Activated CD8-positive, alpha-beta T cell treated with anti-CD3 and anti-CD28 coated beads, Interleukin-2, amount 10 ng/mL, durations not matched to agents 7 days and 5 days (primary cell): ENCODE measurements around the gene CFL1. TPM values are rescaled to one million over a fixed set of nuclear protein-coding genes. Genes with fewer than 3 reads are reported as not detected.

Source experiments
- ATAC-seq: fragments of 150-1000 bp; cut with Tn5 transposase; one replicate; pipeline ENCODE4 v1.10.0; 2021; ENCODE audit warnings: moderate library complexity
- CTCF ChIA-PET: fragments of 350-600 bp; sonication (Branson Sonifier 250); formaldehyde crosslinking; loops from one replicate; lab custom pipeline; 2021; ENCODE audit warnings: antibody characterized with exemption; lab: Charles Lee
- POLR2A ChIA-PET: fragments of 350-600 bp; sonication (Branson Sonifier 250); formaldehyde crosslinking; loops from one replicate; lab custom pipeline; 2021; ENCODE audit warnings: antibody characterized with exemption; lab: Charles Lee
- DNase-seq: peaks from one replicate; pipeline ENCODE4 v3.0.0-alpha.2; 2020
- H3K27ac Mint-ChIP-seq: one replicate; pipeline ENCODE4 v1.8.0; 2021; ENCODE audit warnings: mild to moderate bottlenecking, mixed read lengths
- H3K27me3 Mint-ChIP-seq: one replicate; pipeline ENCODE4 v1.8.0; 2021; ENCODE audit warnings: low read depth, mixed read lengths
- H3K36me3 Mint-ChIP-seq: one replicate; pipeline ENCODE4 v1.8.0; 2021; ENCODE audit warnings: low read depth, mixed read lengths
- H3K4me1 Mint-ChIP-seq: one replicate; pipeline ENCODE4 v1.8.0; 2021; ENCODE audit warnings: low read depth, mixed read lengths
- H3K4me3 Mint-ChIP-seq: one replicate; pipeline ENCODE4 v1.8.0; 2021; ENCODE audit warnings: mild to moderate bottlenecking, mixed read lengths
- H3K9me3 Mint-ChIP-seq: one replicate; pipeline ENCODE4 v1.8.0; 2022; ENCODE audit warnings: mixed read lengths; ENCODE audit not compliant: insufficient read depth
- total RNA-seq, 2 experiments: library from RNA; stranded (reverse); gene quantifications; one replicate each; pipeline ENCODE4 v1.2.3, GENCODE V29; 2021

CFL1 gene
- total RNA-seq, 2 experiments from 2014 or later = 2,110 to 2,145 TPM

DNA sequence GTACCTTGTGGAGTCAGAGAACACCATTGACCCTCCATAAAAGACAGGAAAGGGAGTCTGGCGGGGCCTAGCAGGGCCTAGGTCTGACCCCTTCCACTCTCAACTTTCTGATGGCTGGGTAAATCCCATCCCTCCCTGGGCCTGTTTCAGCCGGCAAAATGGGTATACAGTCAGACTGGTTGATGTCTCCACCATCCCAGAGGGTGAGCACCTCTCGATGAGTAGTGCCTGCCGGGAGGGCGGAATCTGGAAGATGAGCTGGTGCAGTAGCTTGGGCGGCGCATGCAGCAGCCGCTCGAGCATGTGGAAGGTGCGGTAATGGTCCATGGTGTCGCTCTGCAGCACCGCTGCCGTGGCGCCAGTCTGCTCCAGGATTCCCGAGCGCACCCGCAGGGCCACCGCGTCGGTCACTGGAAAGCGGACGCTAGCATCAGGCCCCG, 29.8 kb upstream of the CFL1 start:
- H3K9me3 Mint-ChIP-seq = no peaks in the 10 kb centered on the region
- peaks cover 51% of the 10 kb centered on the region for H3K36me3 Mint-ChIP-seq
- ChIA-PET CTCF (interaction anchor here (0.8 to 19.5 kb wide), 34 partner anchors 8 to 183 kb away, joined by 3 to 584 read pairs (median 6); partner anchors contain the start of genes AP5B1, BANF1, C11orf68 and CFL1), POLR2A (interaction anchor here (0.6 to 19.3 kb wide), 12 partner anchors 8 to 115 kb away, joined by 3 to 305 read pairs (median 6); partner anchors contain the start of genes BANF1, CFL1, CTSW and EIF1AD)
- no peak for DNase-seq
- H3K4me1 Mint-ChIP-seq = peaks cover 69% of the 10 kb centered on the region
- peak overlapping the region; percentile 96 for H3K27ac Mint-ChIP-seq
- no peaks in the 10 kb centered on the region for H3K27me3 Mint-ChIP-seq
- peak overlapping the region; percentile 98 for H3K4me3 Mint-ChIP-seq
- no peak for ATAC-seq

GRCh38 chr11:65886826-65887722, 29.1 kb upstream of the CFL1 start:
- Mint-ChIP-seq H3K27ac (peak overlapping the region; percentile 96), H3K4me3 (peak overlapping the region; percentile 98), H3K36me3 (peaks cover 49% of the 10 kb centered on the region), H3K9me3 (no peaks in the 10 kb centered on the region), H3K27me3 (no peaks in the 10 kb centered on the region), H3K4me1 (peaks cover 69% of the 10 kb centered on the region)
- DNase-seq = no peak
- ChIA-PET POLR2A (interaction anchor here (0.5 to 19.3 kb wide), 3 partner anchors 33 to 86 kb away, joined by 3 to 305 read pairs (median 3); partner anchors contain the start of genes CFL1 and MUS81), CTCF (interaction anchor here (0.7 to 19.5 kb wide), 23 partner anchors 9 to 175 kb away, joined by 3 to 584 read pairs (median 7); partner anchors contain the start of genes AP5B1, C11orf68, CFL1 and EFEMP2)
- no peak for ATAC-seq

GRCh38 chr11:65885808-65886536, 28.0 kb upstream of the CFL1 start:
- DNase-seq (no peak), ATAC-seq (no peak)
- Mint-ChIP-seq H3K27ac (no peak overlapping the region), H3K4me3 (peak overlapping the region; percentile 98), H3K4me1 (peaks cover 80% of the 10 kb centered on the region), H3K27me3 (no peaks in the 10 kb centered on the region), H3K36me3 (peaks cover 48% of the 10 kb centered on the region), H3K9me3 (no peaks in the 10 kb centered on the region)
- CTCF ChIA-PET = interaction anchor here (0.6 to 19.5 kb wide), 27 partner anchors 8 to 214 kb away, joined by 3 to 584 read pairs (median 10); partner anchors contain the start of genes AP5B1, C11orf68, CFL1 and EFEMP2
- POLR2A ChIA-PET = interaction anchor here (0.5 to 19.3 kb wide), 7 partner anchors 8 to 174 kb away, joined by 3 to 305 read pairs (median 8); partner anchors contain the start of genes CFL1, KAT5 and MUS81

DNA sequence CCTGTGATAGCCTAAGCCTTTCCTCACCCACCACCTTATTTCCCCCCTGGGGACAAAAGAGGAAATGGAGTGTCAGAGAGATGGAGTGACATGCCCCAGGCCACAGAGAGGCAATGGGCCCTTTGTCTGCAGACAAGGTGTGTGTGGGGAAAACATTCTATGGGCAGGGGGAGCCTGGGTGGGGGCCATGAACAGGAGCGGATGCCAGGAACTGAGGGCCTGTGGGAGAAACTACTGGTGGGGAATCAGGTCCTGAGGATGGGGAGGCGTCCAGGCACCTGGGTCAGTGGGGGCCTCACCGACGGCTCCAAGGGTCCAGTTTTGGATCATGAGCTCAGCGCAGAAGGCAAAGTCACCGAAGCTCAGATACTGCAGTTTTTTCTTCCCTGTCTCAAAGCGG, 27.3 kb upstream of the CFL1 start:
- no peak for DNase-seq
- Mint-ChIP-seq H3K27ac (peak overlapping the region; percentile 77), H3K4me3 (no peak overlapping the region), H3K36me3 (peaks cover 56% of the 10 kb centered on the region), H3K4me1 (peaks cover 85% of the 10 kb centered on the region), H3K9me3 (no peaks in the 10 kb centered on the region), H3K27me3 (no peaks in the 10 kb centered on the region)
- CTCF ChIA-PET = interaction anchor here (0.6 to 19.5 kb wide), 47 partner anchors 9 to 382 kb away, joined by 3 to 584 read pairs (median 7); partner anchors contain the start of genes AP5B1, C11orf68, CFL1 and EFEMP2
- POLR2A ChIA-PET = interaction anchor here (1.1 to 19.3 kb wide), 9 partner anchors 9 to 173 kb away, joined by 3 to 305 read pairs (median 7); partner anchors contain the start of genes CFL1, KAT5 and MUS81
- no peak for ATAC-seq

DNA sequence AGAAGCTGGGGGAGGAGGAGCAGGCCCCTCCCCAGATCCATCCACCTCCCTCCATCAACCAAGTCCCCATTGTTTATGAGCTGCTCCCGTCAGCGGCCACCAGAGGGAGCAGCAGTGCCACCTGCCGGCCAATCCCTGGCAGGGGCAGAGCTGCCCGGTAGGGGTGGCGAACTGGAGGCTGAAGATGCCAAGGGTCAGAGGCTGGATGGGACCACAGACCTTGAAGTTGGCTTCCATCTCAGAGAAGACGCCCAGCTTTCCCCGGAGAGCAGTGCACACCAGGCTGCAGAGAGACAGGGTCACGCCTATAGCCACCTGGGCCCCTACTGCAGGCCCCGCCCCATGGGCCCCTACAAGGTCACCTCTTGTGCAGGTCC, 26.7 kb upstream of the CFL1 start:
- H3K27me3 Mint-ChIP-seq = no peaks in the 10 kb centered on the region
- H3K4me1 Mint-ChIP-seq = peaks cover 85% of the 10 kb centered on the region
- ChIA-PET POLR2A (interaction anchor here (0.7 to 19.3 kb wide), 11 partner anchors 9 to 173 kb away, joined by 3 to 305 read pairs (median 6); partner anchors contain the start of genes BANF1, CFL1, EIF1AD and KAT5), CTCF (interaction anchor here (0.6 to 19.5 kb wide), 49 partner anchors 9 to 383 kb away, joined by 3 to 584 read pairs (median 6); partner anchors contain the start of genes AP5B1, C11orf68, CFL1 and EFEMP2)
- H3K9me3 Mint-ChIP-seq = no peaks in the 10 kb centered on the region
- DNase-seq = peak; percentile 88
- ATAC-seq = peak; percentile 50
- peak overlapping the region; percentile 42 for H3K4me3 Mint-ChIP-seq
- H3K36me3 Mint-ChIP-seq = peaks cover 56% of the 10 kb centered on the region
- peak overlapping the region; percentile 77 for H3K27ac Mint-ChIP-seq

DNA sequence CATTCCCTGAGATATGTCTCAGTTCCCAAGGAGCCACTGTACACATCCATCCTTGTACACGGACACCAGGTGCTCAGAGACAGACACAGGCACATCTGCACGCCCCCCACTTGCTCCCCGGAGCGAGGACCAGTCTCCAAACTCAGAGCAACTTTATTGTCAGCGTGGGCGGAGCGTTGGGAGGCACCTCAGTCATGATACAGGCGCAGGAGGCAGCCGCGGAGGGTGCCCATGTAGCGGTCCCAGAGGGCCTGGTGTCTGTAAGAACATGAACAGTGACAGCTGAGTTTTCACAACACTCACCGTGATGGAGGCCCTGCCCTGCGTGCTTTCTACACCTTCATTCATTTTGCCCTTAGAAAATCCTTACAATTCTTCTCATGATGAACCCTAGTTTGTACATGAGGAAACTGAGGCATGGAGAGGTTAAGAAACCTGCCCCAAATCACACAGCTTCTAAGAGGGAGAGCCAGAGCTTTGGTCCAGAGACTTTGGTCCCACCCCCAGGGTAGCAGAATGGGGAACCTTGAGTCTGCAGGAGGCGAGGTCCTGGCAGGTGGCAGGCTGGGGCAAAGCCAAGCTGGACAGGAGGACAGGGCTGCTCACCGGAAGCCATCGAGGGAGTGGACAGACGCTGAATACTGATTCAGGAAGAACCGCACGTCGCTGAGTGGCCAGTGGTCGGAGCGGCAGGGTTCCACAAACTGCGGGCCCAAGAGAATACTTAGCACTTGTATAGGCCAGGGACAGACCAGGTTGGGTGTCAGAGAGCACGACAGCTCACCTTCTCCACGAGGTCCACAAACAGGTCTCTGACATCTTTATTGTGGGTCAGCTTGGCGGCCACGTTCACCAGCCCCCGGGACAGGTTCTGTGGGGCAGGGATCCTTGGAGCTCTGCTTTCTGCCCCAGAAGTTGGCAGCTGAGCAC, 26.1 kb upstream of the CFL1 start:
- Mint-ChIP-seq H3K36me3 (peaks cover 59% of the 10 kb centered on the region), H3K27ac (peak overlapping the region; percentile 77), H3K4me1 (peaks cover 85% of the 10 kb centered on the region), H3K4me3 (peak overlapping the region; percentile 42), H3K27me3 (no peaks in the 10 kb centered on the region), H3K9me3 (no peaks in the 10 kb centered on the region)
- ChIA-PET POLR2A (interaction anchor here (0.7 to 19.3 kb wide), 9 partner anchors 10 to 172 kb away, joined by 3 to 305 read pairs (median 6); partner anchors contain the start of genes BANF1, CFL1, EIF1AD and KAT5), CTCF (interaction anchor here (0.6 to 19.5 kb wide), 47 partner anchors 8 to 384 kb away, joined by 3 to 584 read pairs (median 7); partner anchors contain the start of genes AP5B1, C11orf68, CFL1 and EFEMP2)
- no peak for DNase-seq
- no peak for ATAC-seq

DNA sequence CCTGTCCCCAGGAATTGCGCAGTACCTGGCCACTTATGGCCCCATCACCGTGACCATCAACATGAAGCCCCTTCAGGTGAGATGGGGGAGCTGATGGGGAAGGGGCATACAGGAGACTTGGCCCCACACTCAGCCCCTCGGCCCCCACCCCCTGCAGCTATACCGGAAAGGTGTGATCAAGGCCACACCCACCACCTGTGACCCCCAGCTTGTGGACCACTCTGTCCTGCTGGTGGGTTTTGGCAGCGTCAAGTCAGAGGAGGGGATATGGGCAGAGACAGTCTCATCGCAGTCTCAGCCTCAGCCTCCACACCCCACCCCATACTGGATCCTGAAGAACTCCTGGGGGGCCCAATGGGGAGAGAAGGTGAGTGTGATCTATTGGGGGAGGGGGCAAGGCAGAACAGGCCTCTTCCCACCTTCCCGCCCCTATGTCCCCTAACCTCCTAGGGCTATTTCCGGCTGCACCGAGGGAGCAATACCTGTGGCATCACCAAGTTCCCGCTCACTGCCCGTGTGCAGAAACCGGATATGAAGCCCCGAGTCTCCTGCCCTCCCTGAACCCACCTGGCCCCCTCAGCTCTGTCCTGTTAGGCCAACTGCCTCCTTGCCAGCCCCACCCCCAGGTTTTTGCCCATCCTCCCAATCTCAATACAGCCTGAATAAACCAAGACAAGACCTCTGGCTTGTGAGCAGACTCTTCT, 25.2 kb upstream of the CFL1 start:
- CTCF ChIA-PET = interaction anchor here (1.4 to 19.5 kb wide), 17 partner anchors 11 to 245 kb away, joined by 4 to 584 read pairs (median 15); partner anchors contain the start of genes AP5B1, CFL1, EFEMP2 and FOSL1
- Mint-ChIP-seq H3K27ac (peak overlapping the region; percentile 93), H3K4me3 (peak overlapping the region; percentile 18), H3K27me3 (no peaks in the 10 kb centered on the region), H3K36me3 (peaks cover 58% of the 10 kb centered on the region), H3K9me3 (no peaks in the 10 kb centered on the region), H3K4me1 (peaks cover 87% of the 10 kb centered on the region)
- DNase-seq = no peak
- POLR2A ChIA-PET = interaction anchor here (1.5 to 19.3 kb wide), 2 partner anchors 29 to 105 kb away, joined by 6 to 305 read pairs; partner anchors contain the start of genes CFL1 and MUS81
- no peak for ATAC-seq

- Mint-ChIP-seq H3K36me3 (peaks cover 57% of the 10 kb centered on the region), H3K27ac (peak overlapping the region; percentile 93), H3K9me3 (no peaks in the 10 kb centered on the region), H3K4me3 (peak overlapping the region; percentile 93), H3K27me3 (no peaks in the 10 kb centered on the region), H3K4me1 (peaks cover 92% of the 10 kb centered on the region)
- no peak for ATAC-seq
- CTCF ChIA-PET = interaction anchor here (0.8 to 19.5 kb wide), 6 partner anchors 7 to 123 kb away, joined by 3 to 584 read pairs (median 7); partner anchors contain the start of genes CCDC85B, CFL1, EFEMP2 and FIBP
- POLR2A ChIA-PET = interaction anchor here (2.9 to 19.3 kb wide), 2 partner anchors 11 to 28 kb away, joined by 20 to 305 read pairs; partner anchors contain the start of genes CFL1 and MUS81
- no peak for DNase-seq
Observed at GRCh38 chr11:65882120-65883057, 24.4 kb upstream of the CFL1 start.
